Hepatocyte (in vitro differentiated cells): ENCODE results near the gene NOP10. TPM values are rescaled to one million over a fixed set of nuclear protein-coding genes. Genes with fewer than 3 reads are reported as not detected.
"Not testable (repeated sequence)": the region's sequence is repeated elsewhere in the genome, so short reads cannot be mapped to it uniquely, and the experiment has no call there.

Experiments
- DNase-seq: peaks from one replicate; pipeline ENCODE4 v3.0.0-alpha.2; 2016; ENCODE audit warnings: low spot score
- H2AFZ ChIP-seq: fragments of 200-600 bp; sonication (generic); 2 replicates; pipeline ENCODE4 v1.6.0; 2016; ENCODE audit warnings: antibody characterized with exemption, mild to moderate bottlenecking
- H3K27ac ChIP-seq: fragments of 200-600 bp; sonication (generic); 2 replicates; pipeline ENCODE4 v1.5.1; 2016; ENCODE audit warnings: mild to moderate bottlenecking
- H3K27me3 ChIP-seq: fragments of 200-600 bp; sonication (generic); 2 replicates; pipeline ENCODE4 v1.6.1; 2016
- H3K36me3 ChIP-seq: fragments of 200-600 bp; sonication (generic); replicated peaks from 2 replicates; pipeline ENCODE4 v1.5.1; 2016; ENCODE audit warnings: low read depth; ENCODE audit not compliant: insufficient read depth
- H3K4me1 ChIP-seq: fragments of 200-600 bp; sonication (generic); 2 replicates; pipeline ENCODE4 v1.5.1; 2016; ENCODE audit warnings: mild to moderate bottlenecking, moderate library complexity; ENCODE audit not compliant: insufficient read depth
- H3K4me2 ChIP-seq: fragments of 200-600 bp; sonication (generic); 2 replicates; pipeline ENCODE4 v1.6.0; 2016
- H3K4me3 ChIP-seq: fragments of 200-600 bp; sonication (generic); 2 replicates; pipeline ENCODE4 v1.5.1; 2016; ENCODE audit warnings: mild to moderate bottlenecking
- H3K79me2 ChIP-seq: fragments of 200-600 bp; sonication (generic); 2 replicates; pipeline ENCODE4 v1.6.0; 2017; ENCODE audit warnings: mild to moderate bottlenecking
- H3K9me2 ChIP-seq: fragments of 200-600 bp; sonication (generic); replicated peaks from 2 replicates; pipeline ENCODE4 v1.6.0; 2017; ENCODE audit warnings: mild to moderate bottlenecking; ENCODE audit not compliant: insufficient read depth
- H3K9me3 ChIP-seq: fragments of 200-600 bp; sonication (generic); 2 replicates; pipeline ENCODE4 v1.5.1; 2016; ENCODE audit warnings: low read depth, mild to moderate bottlenecking
- H4K20me1 ChIP-seq: fragments of 200-600 bp; sonication (generic); 2 replicates; pipeline ENCODE4 v1.6.0; 2016; ENCODE audit warnings: mild to moderate bottlenecking; ENCODE audit not compliant: insufficient read depth, poor library complexity, severe bottlenecking
- CTCF ChIP-seq: fragments of 200-600 bp; sonication (generic); IDR thresholded peaks from 2 replicates; pipeline ENCODE4 v1.5.1; 2016; ENCODE audit warnings: antibody characterized with exemption, mild to moderate bottlenecking; ENCODE audit not compliant: poor library complexity
- EZH2 ChIP-seq: fragments of 200-600 bp; sonication (generic); IDR thresholded peaks from 2 replicates; pipeline ENCODE4 v1.6.1; 2016; ENCODE audit warnings: antibody characterized with exemption, mild to moderate bottlenecking, borderline replicate concordance
- EZH2phosphoT487 ChIP-seq: fragments of 200-600 bp; sonication (generic); IDR thresholded peaks from one replicate; pipeline ENCODE4 v1.6.1; 2018; ENCODE audit warnings: antibody characterized with exemption, mild to moderate bottlenecking, low read depth, moderate library complexity; ENCODE audit not compliant: unreplicated experiment, severe bottlenecking
- WGBS: methylation state at CpG from one replicate; pipeline ENCODE4 v1.1.6; 2016; ENCODE audit warnings: low lambda C conversion rate; ENCODE audit errors: missing lambda C conversion rate; 5-methylcytosine and 5-hydroxymethylcytosine counted together
- polyA plus RNA-seq: library from polyadenylated mRNA; unstranded; fragments of >200 nt; fragmentation: Nextera tagmentation; extraction: Ambion mirVana; gene quantifications from 2 replicates; pipeline ENCODE4 v1.2.1, GENCODE V29; 2016
- total RNA-seq: library from RNA; depleted of rRNA; stranded (reverse); fragments of >200 nt; gene quantifications from 2 replicates; pipeline ENCODE4 v1.2.3, GENCODE V29; 2014

Gene NOP10
- total and polyA plus RNA-seq, 2 experiments from 2014 or later = 284 to 378 TPM

GRCh38 chr15:34353627-34354026 lies 10.7 kb upstream of the NOP10 start:
- H3K4me2 ChIP-seq = no peak overlapping the region
- H3K4me3 ChIP-seq = no peak overlapping the region
- no peaks in the 10 kb centered on the region for H3K9me2 ChIP-seq
- TF ChIP-seq EZH2phosphoT487 (no peak), CTCF (no peak), EZH2 (no peak)
- H2AFZ ChIP-seq = no peak overlapping the region
- H3K27me3 ChIP-seq = no peaks in the 10 kb centered on the region
- 55% methylated on average over 2 of the region's 2 CpGs for WGBS
- H4K20me1 ChIP-seq = no peaks in the 10 kb centered on the region
- no peaks in the 10 kb centered on the region for H3K79me2 ChIP-seq
- no peaks in the 10 kb centered on the region for H3K4me1 ChIP-seq
- no peak for DNase-seq
- H3K27ac ChIP-seq = no peak overlapping the region
- no peaks in the 10 kb centered on the region for H3K36me3 ChIP-seq
- no peaks in the 10 kb centered on the region for H3K9me3 ChIP-seq

DNA sequence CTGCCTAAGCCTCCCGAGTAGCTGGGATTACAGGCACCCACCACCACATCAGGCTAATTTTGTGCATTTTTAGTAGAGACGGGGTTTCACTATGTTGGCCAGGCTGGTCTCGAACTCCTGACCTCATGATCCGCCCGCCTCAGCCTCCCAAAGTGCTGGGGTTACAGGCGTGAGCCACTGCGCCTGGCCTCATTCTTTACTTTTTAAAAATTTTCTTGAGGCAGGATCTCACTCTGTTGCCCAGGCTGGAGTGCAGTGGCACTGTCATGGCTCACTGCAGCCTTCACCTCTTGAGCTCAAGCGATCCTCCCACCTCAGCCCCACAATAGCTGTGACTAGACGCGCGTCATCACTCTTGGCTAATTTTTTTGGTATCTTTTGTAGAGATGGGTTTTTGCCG lies 10.1 kb upstream of the NOP10 start:
- H3K9me3 ChIP-seq, H3K27ac ChIP-seq, H2AFZ ChIP-seq, DNase-seq, H3K79me2 ChIP-seq, H3K36me3 ChIP-seq, H3K9me2 ChIP-seq, H3K4me2 ChIP-seq, H3K4me3 ChIP-seq, H3K27me3 ChIP-seq, H3K4me1 ChIP-seq, H4K20me1 ChIP-seq: not testable (repeated sequence)
- WGBS = 93% methylated on average over 12 of the region's 12 CpGs

- H3K27ac ChIP-seq = no peak overlapping the region
- H3K9me2 ChIP-seq = no peaks in the 10 kb centered on the region
- no peaks in the 10 kb centered on the region for H3K4me1 ChIP-seq
- H3K4me3 ChIP-seq = no peak overlapping the region
- H4K20me1 ChIP-seq = no peaks in the 10 kb centered on the region
- WGBS = 88% methylated on average over 4 of the region's 4 CpGs
- no peak for DNase-seq
- H3K4me2 ChIP-seq = no peak overlapping the region
- no peaks in the 10 kb centered on the region for H3K36me3 ChIP-seq
- H3K79me2 ChIP-seq = no peaks in the 10 kb centered on the region
- no peaks in the 10 kb centered on the region for H3K9me3 ChIP-seq
- TF ChIP-seq EZH2 = no peak
- H2AFZ ChIP-seq = no peak overlapping the region
- no peaks in the 10 kb centered on the region for H3K27me3 ChIP-seq
Observed at GRCh38 chr15:34349769-34350168, 6.8 kb upstream of the NOP10 start.

DNA sequence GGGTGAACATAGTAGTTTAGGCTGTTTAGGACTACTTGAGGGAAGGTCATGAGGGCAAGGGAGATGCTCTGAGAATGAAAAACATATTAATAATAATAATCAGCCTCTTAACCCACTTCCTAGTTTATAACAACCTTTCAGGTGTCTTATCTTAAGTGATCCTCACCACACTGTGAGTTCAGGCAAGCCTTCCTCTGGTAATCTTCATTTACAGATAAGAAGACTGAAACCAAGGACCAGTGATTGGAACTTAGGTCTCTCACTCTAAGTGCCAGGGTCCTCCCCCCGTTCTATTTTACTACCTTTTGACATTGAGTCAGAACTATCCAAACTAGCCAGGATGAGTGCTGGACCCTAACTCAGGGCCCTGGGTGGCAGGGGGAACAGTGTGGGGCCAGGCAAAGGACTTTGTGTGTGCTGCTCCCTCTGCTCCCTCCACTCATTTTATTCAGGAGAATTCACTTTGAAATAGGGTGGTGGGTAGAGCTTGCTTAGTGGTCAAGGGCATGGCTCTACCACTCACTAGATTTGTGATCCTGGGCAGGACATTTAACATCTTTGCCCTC lies 5.9 kb upstream of the NOP10 start:
- 23% methylated on average over 1 of the region's 1 CpG for WGBS

More for the DNA sequence above, 5.9 kb upstream of the NOP10 start:
- Histone ChIP-seq H3K36me3 (no peaks in the 10 kb centered on the region), H4K20me1 (no peaks in the 10 kb centered on the region), H3K4me1 (no peaks in the 10 kb centered on the region), H3K9me2 (no peaks in the 10 kb centered on the region), H3K79me2 (no peaks in the 10 kb centered on the region), H3K27ac (no peak overlapping the region), H3K27me3 (no peaks in the 10 kb centered on the region), H3K4me2 (no peak overlapping the region), H3K9me3 (no peaks in the 10 kb centered on the region), H3K4me3 (no peak overlapping the region), H2AFZ (no peak overlapping the region)
- DNase-seq = no peak
- no peak for TF ChIP-seq CTCF
- no peak for TF ChIP-seq EZH2phosphoT487
- TF ChIP-seq EZH2 = no peak
